Ovary (tissue), 3 donors: Measurements from ENCODE around the gene FBXO36.

Experiments
- EP300 ChIP-seq: sonication (generic); formaldehyde crosslinking; IDR thresholded peaks from one replicate; pipeline ENCODE4 v1.6.1; 2017; ENCODE audit warnings: antibody characterized with exemption
- POLR2A ChIP-seq: fragments of 450-650 bp; IDR thresholded peaks from one replicate; pipeline ENCODE4 v1.6.1; 2017; ENCODE audit warnings: antibody characterized with exemption, mild to moderate bottlenecking, moderate library complexity
- TF ChIP-seq, protein P1 (sequence below), 3 donors: fragments of 450-650 bp in 2 of 3; fragments of 200-600 bp in 1 of 3; IDR thresholded peaks; one replicate each; pipeline versions ENCODE4 v1.5.1 to v1.8.0; 2016 to 2022; ENCODE audit warnings: antibody characterized with exemption in 3 of 3, mild to moderate bottlenecking in 1 of 3
- donor health status: DM: no; HTN: no; CAD: no.

DNA sequence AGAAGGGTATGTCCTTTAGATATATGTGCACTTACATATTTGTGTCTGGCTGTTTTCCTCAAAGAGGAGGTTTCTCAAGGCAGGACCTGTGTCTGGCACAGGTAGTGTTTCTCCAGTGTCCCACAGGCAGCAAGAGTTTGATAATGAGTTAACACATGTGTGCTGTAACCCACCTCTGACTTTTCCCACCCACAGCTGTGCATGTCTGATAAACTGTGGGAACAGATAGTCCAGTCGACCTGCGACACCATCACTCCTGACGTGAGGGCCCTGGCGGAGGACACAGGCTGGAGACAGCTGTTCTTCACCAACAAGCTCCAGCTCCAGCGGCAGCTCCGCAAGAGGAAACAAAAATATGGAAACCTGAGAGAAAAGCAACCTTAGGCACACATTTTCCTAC is 88.2 kb downstream of the FBXO36 start:
- TF ChIP-seq POLR2A (no peak), EP300 (no peak)
- TF ChIP-seq, protein P1, sequence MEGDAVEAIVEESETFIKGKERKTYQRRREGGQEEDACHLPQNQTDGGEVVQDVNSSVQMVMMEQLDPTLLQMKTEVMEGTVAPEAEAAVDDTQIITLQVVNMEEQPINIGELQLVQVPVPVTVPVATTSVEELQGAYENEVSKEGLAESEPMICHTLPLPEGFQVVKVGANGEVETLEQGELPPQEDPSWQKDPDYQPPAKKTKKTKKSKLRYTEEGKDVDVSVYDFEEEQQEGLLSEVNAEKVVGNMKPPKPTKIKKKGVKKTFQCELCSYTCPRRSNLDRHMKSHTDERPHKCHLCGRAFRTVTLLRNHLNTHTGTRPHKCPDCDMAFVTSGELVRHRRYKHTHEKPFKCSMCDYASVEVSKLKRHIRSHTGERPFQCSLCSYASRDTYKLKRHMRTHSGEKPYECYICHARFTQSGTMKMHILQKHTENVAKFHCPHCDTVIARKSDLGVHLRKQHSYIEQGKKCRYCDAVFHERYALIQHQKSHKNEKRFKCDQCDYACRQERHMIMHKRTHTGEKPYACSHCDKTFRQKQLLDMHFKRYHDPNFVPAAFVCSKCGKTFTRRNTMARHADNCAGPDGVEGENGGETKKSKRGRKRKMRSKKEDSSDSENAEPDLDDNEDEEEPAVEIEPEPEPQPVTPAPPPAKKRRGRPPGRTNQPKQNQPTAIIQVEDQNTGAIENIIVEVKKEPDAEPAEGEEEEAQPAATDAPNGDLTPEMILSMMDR (IDR thresholded peaks at IDR 0.05) = no peak
